WTC11 (cell line): Measurements from ENCODE around the gene MRE11. TPM values are rescaled to one million over a fixed set of nuclear protein-coding genes. Genes with fewer than 3 reads are reported as not detected.
"Not testable (repeated sequence)": the region's sequence is repeated elsewhere in the genome, so short reads cannot be mapped to it uniquely, and the experiment has no call there.

Experiments
- ATAC-seq: fragments of 200-7000 bp; cut with Tn5 transposase; 2 replicates; pipeline ENCODE4 v1.10.0; 2021; ENCODE audit warnings: mild to moderate bottlenecking, moderate library complexity
- CTCF ChIA-PET: fragments of 300-600 bp; sonication (Branson Sonifier 250); formaldehyde crosslinking; loops from one replicate; lab custom pipeline; 2021; ENCODE audit warnings: antibody characterized with exemption; lab: Charles Lee
- POLR2A ChIA-PET: fragments of 350-600 bp; sonication (Branson Sonifier 250); formaldehyde crosslinking; loops from one replicate; lab custom pipeline; 2021; ENCODE audit warnings: antibody characterized with exemption; lab: Charles Lee
- DNase-seq: peaks from one replicate; pipeline ENCODE4 v3.0.0; 2021; ENCODE audit warnings: low spot score
- H3K27ac Mint-ChIP-seq: 2 replicates; pipeline ENCODE4 v1.8.0; 2021; ENCODE audit warnings: mixed read lengths
- H3K27me3 Mint-ChIP-seq: 2 replicates; pipeline ENCODE4 v1.8.0; 2021; ENCODE audit warnings: low read depth, mild to moderate bottlenecking, moderate library complexity, mixed read lengths
- H3K36me3 Mint-ChIP-seq: 2 replicates; pipeline ENCODE4 v1.8.0; 2021; ENCODE audit warnings: mixed read lengths
- H3K4me1 Mint-ChIP-seq: 2 replicates; pipeline ENCODE4 v1.8.0; 2022; ENCODE audit warnings: mixed read lengths
- H3K4me3 Mint-ChIP-seq: 2 replicates; pipeline ENCODE4 v1.8.0; 2021; ENCODE audit warnings: mild to moderate bottlenecking, moderate library complexity, mixed read lengths
- H3K9me3 Mint-ChIP-seq: 2 replicates; pipeline ENCODE4 v1.8.0; 2021; ENCODE audit warnings: mixed read lengths
- CBFB ChIP-seq: sonication (generic); formaldehyde crosslinking; IDR thresholded peaks from 2 replicates; pipeline ENCODE4 v1.8.1; 2022; ENCODE audit warnings: mild to moderate bottlenecking, low read depth, missing genetic modification reagents
- SMAD3 ChIP-seq: sonication (generic); formaldehyde crosslinking; IDR thresholded peaks from 2 replicates; pipeline ENCODE4 v1.8.0; 2022; ENCODE audit warnings: missing genetic modification reagents, mild to moderate bottlenecking, borderline replicate concordance
- microRNA-seq: library from miRNA; unstranded; fragments of <30 nt; microRNA quantifications from one replicate; pipeline ENCODE4 v1.2.0, GENCODE V29; 2022; ENCODE audit warnings: borderline number of aligned reads
- total RNA-seq: library from RNA; stranded (reverse); gene quantifications from 3 replicates; pipeline ENCODE4 v1.2.3, GENCODE V29; 2021

MRE11 gene
- total RNA-seq, 1 experiment from 2014 or later: 34.3 TPM

- no peak for TF ChIP-seq SMAD3 (CRISPR knock-in tag)
- TF ChIP-seq CBFB (CRISPR knock-in tag): no peak
These were observed 116.8 kb downstream of the MRE11 start (continued) for GRCh38 chr11:94376841-94377240.

- Mint-ChIP-seq H3K9me3 (peaks cover 53% of the 10 kb centered on the region), H3K27me3 (peaks cover 20% of the 10 kb centered on the region), H3K36me3 (peaks cover 23% of the 10 kb centered on the region)
- ATAC-seq, POLR2A ChIA-PET, H3K4me3 Mint-ChIP-seq, DNase-seq, H3K27ac Mint-ChIP-seq, H3K4me1 Mint-ChIP-seq, CTCF ChIA-PET: not testable (repeated sequence)
These were observed 123.1 kb downstream of the MRE11 start for GRCh38 chr11:94370576-94370975.

Small RNA genes within 50 kb of the gene (microRNA-seq; reads per million reads assigned to microRNA genes)
- gene MIR548L: 4.2 reads per million, percentile 9 among the genes with 10 or more reads in this experiment

Other genes with a start within 250 kb of the MRE11 start
- gene IZUMO1R, start 189.3 kb downstream of the MRE11 start, total RNA-seq: not detected in 3 replicates
- 0.23 to 0.48 TPM (median 0.42 TPM) in 3 replicates for gene GPR83, start 92.4 kb downstream of the MRE11 start, total RNA-seq
- 9.5 to 9.9 TPM (median 9.6 TPM) in 3 replicates for gene ANKRD49, start 140 bp upstream of the MRE11 start, total RNA-seq
- not detected in 3 replicates for gene C11orf97, start 18.6 kb upstream of the MRE11 start, total RNA-seq
- 5.1 to 7.7 TPM (median 5.5 TPM) in 3 replicates for gene FUT4, start 50.1 kb upstream of the MRE11 start, total RNA-seq
- gene PIWIL4, start 73.5 kb upstream of the MRE11 start, total RNA-seq: 0.33 to 0.66 TPM (median 0.62 TPM) in 3 replicates